Duodenal mucosa (tissue), 2 donors: ENCODE results near the gene RANGRF.

Source experiments
- H3K27ac ChIP-seq: one replicate; pipeline ENCODE4 v1.7.0; 2013; ENCODE audit warnings: low read depth, low read length
- H3K27me3 ChIP-seq, 2 donors: one replicate each; pipeline ENCODE4 v1.7.0; 2013; ENCODE audit warnings: low read length in 2 of 2, control low read depth in 1 of 2; ENCODE audit not compliant: insufficient read depth in 2 of 2, control insufficient read depth in 1 of 2
- H3K36me3 ChIP-seq, 2 donors: one replicate each; pipeline ENCODE4 v1.7.0; 2013; ENCODE audit warnings: low read length in 2 of 2, control low read depth in 1 of 2; ENCODE audit not compliant: insufficient read depth in 2 of 2, control insufficient read depth in 1 of 2
- H3K4me1 ChIP-seq, 2 donors: one replicate each; pipeline ENCODE4 v1.7.0; 2013; ENCODE audit warnings: low read length in 2 of 2, control low read depth in 1 of 2; ENCODE audit not compliant: insufficient read depth in 2 of 2, control insufficient read depth in 1 of 2
- H3K4me3 ChIP-seq, 2 donors: one replicate each; pipeline ENCODE4 v1.7.0; 2013; ENCODE audit warnings: low read length in 2 of 2, low read depth in 1 of 2
- H3K9ac ChIP-seq, 2 donors: one replicate each; pipeline ENCODE4 v1.7.0; 2013; ENCODE audit warnings: low read length in 2 of 2, low read depth in 1 of 2
- H3K9me3 ChIP-seq, 2 donors: one replicate each; pipeline ENCODE4 v1.7.0; 2013; ENCODE audit warnings: low read length in 2 of 2, control low read depth in 1 of 2; ENCODE audit not compliant: control insufficient read depth in 1 of 2

Gene RANGRF

GRCh38 chr17:8256291-8256690 lies 32.2 kb upstream of the RANGRF start:
- Histone ChIP-seq H3K4me3 (no peak overlapping the region), H3K9me3 (no peaks in the 10 kb centered on the region), H3K9ac (no peak overlapping the region), H3K4me1 (no peaks in the 10 kb centered on the region), H3K36me3 (peaks cover 10 to 39% of the 10 kb centered on the region in 2 donors), H3K27ac (no peak overlapping the region), H3K27me3 (no peaks in the 10 kb centered on the region)

GRCh38 chr17:8256691-8257090 lies 31.8 kb upstream of the RANGRF start:
- Histone ChIP-seq H3K4me3 (no peak overlapping the region), H3K27ac (no peak overlapping the region), H3K9me3 (no peaks in the 10 kb centered on the region), H3K4me1 (no peaks in the 10 kb centered on the region), H3K36me3 (peaks cover 10 to 43% of the 10 kb centered on the region in 2 donors), H3K27me3 (no peaks in the 10 kb centered on the region), H3K9ac (no peak overlapping the region)

- H3K36me3 ChIP-seq: peaks cover 10 to 51% of the 10 kb centered on the region in 2 donors
These were observed 30.7 kb upstream of the RANGRF start for GRCh38 chr17:8257801-8258200.

GRCh38 chr17:8264320-8264719 lies 24.1 kb upstream of the RANGRF start:
- no peaks in the 10 kb centered on the region for H3K27me3 ChIP-seq
- H3K9me3 ChIP-seq: no peaks in the 10 kb centered on the region
- H3K27ac ChIP-seq: no peak overlapping the region
- peaks cover 22 to 61% of the 10 kb centered on the region in 2 donors for H3K36me3 ChIP-seq
- H3K9ac ChIP-seq: no peak overlapping the region
- H3K4me1 ChIP-seq: no peaks in the 10 kb centered on the region
- no peak overlapping the region for H3K4me3 ChIP-seq

More at GRCh38 chr17:8257801-8258200, 30.7 kb upstream of the RANGRF start:
- no peaks in the 10 kb centered on the region for H3K4me1 ChIP-seq
- no peaks in the 10 kb centered on the region for H3K27me3 ChIP-seq
- H3K27ac ChIP-seq: no peak overlapping the region
- no peaks in the 10 kb centered on the region for H3K9me3 ChIP-seq
- no peak overlapping the region for H3K4me3 ChIP-seq
- H3K9ac ChIP-seq: no peak overlapping the region

- Histone ChIP-seq H3K9ac (no peak overlapping the region), H3K27ac (no peak overlapping the region), H3K36me3 (peaks cover 22 to 64% of the 10 kb centered on the region in 2 donors), H3K27me3 (no peaks in the 10 kb centered on the region), H3K4me3 (no peak overlapping the region), H3K4me1 (no peaks in the 10 kb centered on the region), H3K9me3 (no peaks in the 10 kb centered on the region)
These were observed 23.5 kb upstream of the RANGRF start for GRCh38 chr17:8264836-8265542.

- Histone ChIP-seq H3K4me1 (no peaks in the 10 kb centered on the region), H3K9me3 (no peaks in the 10 kb centered on the region), H3K27me3 (no peaks in the 10 kb centered on the region), H3K27ac (no peak overlapping the region), H3K36me3 (peaks cover 20 to 57% of the 10 kb centered on the region in 2 donors), H3K4me3 (no peak overlapping the region), H3K9ac (no peak overlapping the region)
These were observed 21.6 kb upstream of the RANGRF start for GRCh38 chr17:8266648-8267479.

- Histone ChIP-seq H3K36me3 (peaks cover 20 to 53% of the 10 kb centered on the region in 2 donors), H3K9me3 (no peaks in the 10 kb centered on the region), H3K4me1 (no peaks in the 10 kb centered on the region)
These were observed 20.9 kb upstream of the RANGRF start for GRCh38 chr17:8267480-8268147.

GRCh38 chr17:8268550-8269298 lies 19.7 kb upstream of the RANGRF start:
- peaks cover 12 to 42% of the 10 kb centered on the region in 2 donors for H3K36me3 ChIP-seq
- H3K27ac ChIP-seq: no peak overlapping the region
- H3K27me3 ChIP-seq: no peaks in the 10 kb centered on the region
- H3K4me3 ChIP-seq: no peak overlapping the region
- peaks cover 0 to 3% of the 10 kb centered on the region in 2 donors for H3K4me1 ChIP-seq
- H3K9ac ChIP-seq: no peak overlapping the region
- no peaks in the 10 kb centered on the region for H3K9me3 ChIP-seq

More at GRCh38 chr17:8267480-8268147, 20.9 kb upstream of the RANGRF start:
- no peak overlapping the region for H3K27ac ChIP-seq
- H3K27me3 ChIP-seq: no peaks in the 10 kb centered on the region
- no peak overlapping the region for H3K4me3 ChIP-seq
- H3K9ac ChIP-seq: no peak overlapping the region

- Histone ChIP-seq H3K4me3 (no peak overlapping the region), H3K9ac (no peak overlapping the region), H3K27me3 (no peaks in the 10 kb centered on the region), H3K27ac (no peak overlapping the region), H3K9me3 (no peaks in the 10 kb centered on the region), H3K36me3 (peaks cover 0 to 11% of the 10 kb centered on the region in 2 donors), H3K4me1 (peaks cover 3 to 6% of the 10 kb centered on the region in 2 donors)
These were observed 16.0 kb upstream of the RANGRF start for GRCh38 chr17:8272421-8272820.
